SK-N-SH (cell line): ENCODE data around the gene KCNJ15. TPM values are rescaled to one million over a fixed set of nuclear protein-coding genes. Genes with fewer than 3 reads are reported as not detected.

Source experiments
- CTCF ChIA-PET: fragments of 300-600, 350-600 bp; formaldehyde crosslinking; extraction: SDS; loops from one replicate; lab custom pipeline; 2021; lab: Yijun Ruan, JAX
- POLR2A ChIA-PET: fragments of 350-600 bp; sonication (Branson Sonifier 250); formaldehyde crosslinking; extraction: SDS; loops from one replicate; lab custom pipeline; 2020; ENCODE audit warnings: antibody characterized with exemption, inconsistent platforms; lab: Yijun Ruan, JAX
- DNase-seq: peaks from one replicate; pipeline ENCODE4 v3.0.0; 2012
- H2AFZ ChIP-seq: fragments of 200-600 bp; sonication (generic); 2 replicates; pipeline ENCODE4 v1.8.1; 2016; ENCODE audit warnings: antibody characterized with exemption, mild to moderate bottlenecking, low read depth
- H3F3A ChIP-seq: fragments of 200-600 bp; sonication (generic); replicated peaks from 2 replicates; pipeline ENCODE3; 2016; ENCODE audit warnings: antibody characterized with exemption, mild to moderate bottlenecking; ENCODE audit not compliant: insufficient read depth
- H3K27ac ChIP-seq, 2 experiments: fragments of 200-500 bp in 1 of 2; fragments of 200-600 bp in 1 of 2; sonication (Bioruptor generic) in 1 of 2; sonication (generic), shearing (Covaris generic) in 1 of 2; 2 replicates each; pipeline versions ENCODE4 v1.5.1 to v1.6.1; 2014 to 2016; ENCODE audit warnings: low read depth in 2 of 2, inconsistent platforms in 1 of 2, low read length in 1 of 2, mild to moderate bottlenecking in 1 of 2, mixed read lengths in 1 of 2
- H3K27me3 ChIP-seq: fragments of 200-600 bp; sonication (generic), shearing (Covaris generic); 2 replicates; pipeline ENCODE4 v1.6.1; 2016; ENCODE audit warnings: mixed run types; ENCODE audit not compliant: insufficient read depth
- H3K36me3 ChIP-seq, 2 experiments: fragments of 200-500 bp in 1 of 2; fragments of 200-600 bp in 1 of 2; sonication (Bioruptor generic) in 1 of 2; sonication (generic) in 1 of 2; replicated peaks in 1 of 2; 2 replicates each; pipeline versions ENCODE3 to v1.5.1; 2014 to 2016; ENCODE audit warnings: low read length in 1 of 2, mild to moderate bottlenecking in 1 of 2; ENCODE audit not compliant: insufficient read depth in 2 of 2, control insufficient read depth in 1 of 2
- H3K4me1 ChIP-seq, 2 experiments: fragments of 200-500 bp in 1 of 2; fragments of 200-600 bp in 1 of 2; sonication (Bioruptor generic) in 1 of 2; sonication (generic), shearing (Covaris generic) in 1 of 2; 2 replicates each; pipeline versions ENCODE4 v1.5.1 to v1.6.1; 2014 to 2016; ENCODE audit warnings: low read depth in 1 of 2, low read length in 1 of 2, mixed run types in 1 of 2; ENCODE audit not compliant: insufficient read depth in 2 of 2, control insufficient read depth in 1 of 2
- H3K4me2 ChIP-seq: fragments of 200-600 bp; sonication (generic), shearing (Covaris generic); 2 replicates; pipeline ENCODE4 v1.6.1; 2017; ENCODE audit warnings: mixed run types
- H3K4me3 ChIP-seq, 2 experiments: fragments of 200-500 bp in 1 of 2; fragments of 200-600 bp in 1 of 2; sonication (Bioruptor generic) in 1 of 2; sonication (generic), shearing (Covaris generic) in 1 of 2; 2 replicates each; pipeline versions ENCODE4 v1.5.1 to v1.8.1; 2014 to 2016; ENCODE audit warnings: low read depth in 2 of 2, inconsistent platforms in 1 of 2, low read length in 1 of 2, mild to moderate bottlenecking in 1 of 2, mixed read lengths in 1 of 2, moderate library complexity in 1 of 2
- H3K79me2 ChIP-seq: fragments of 200-600 bp; sonication (generic); 2 replicates; pipeline ENCODE4 v1.8.1; 2017; ENCODE audit warnings: mild to moderate bottlenecking; ENCODE audit not compliant: insufficient read depth
- H3K9ac ChIP-seq: fragments of 200-600 bp; sonication (generic); 2 replicates; pipeline ENCODE4 v1.6.1; 2017; ENCODE audit warnings: mixed run types
- H3K9me2 ChIP-seq: fragments of 200-600 bp; sonication (generic); 2 replicates; pipeline ENCODE4 v1.6.1; 2017; ENCODE audit warnings: mixed run types
- H3K9me3 ChIP-seq: fragments of 200-600 bp; sonication (generic); 2 replicates; pipeline ENCODE4 v1.6.1; 2017; ENCODE audit warnings: mixed run types, mild to moderate bottlenecking, moderate library complexity
- H4K20me1 ChIP-seq: fragments of 200-600 bp; sonication (generic); 2 replicates; pipeline ENCODE4 v1.6.1; 2017; ENCODE audit warnings: mild to moderate bottlenecking, mixed run types; ENCODE audit not compliant: insufficient read depth
- CHD2 ChIP-seq: fragments of 150-350 bp; IDR thresholded peaks from 2 replicates; pipeline ENCODE4 v1.6.1; 2018; ENCODE audit warnings: low read length; ENCODE audit not compliant: partially characterized antibody
- EP300 ChIP-seq, 2 experiments: IDR thresholded peaks; 2 replicates each; pipeline versions ENCODE4 v1.4.0 to v1.6.1; 2012; ENCODE audit warnings: borderline replicate concordance in 1 of 2, low read depth in 1 of 2, low read length in 1 of 2
- EZH2phosphoT487 ChIP-seq: fragments of 200-600 bp; sonication (generic); IDR thresholded peaks from 2 replicates; pipeline ENCODE4 v1.6.1; 2017; ENCODE audit warnings: low read depth, mixed run types, mild to moderate bottlenecking, antibody characterized with exemption, moderate library complexity, borderline replicate concordance
- FOSL2 ChIP-seq: IDR thresholded peaks from 2 replicates; pipeline ENCODE4 v1.4.0; 2012; ENCODE audit warnings: low read depth, mild to moderate bottlenecking, moderate library complexity, borderline replicate concordance
- FOXJ3 ChIP-seq: sonication (generic); formaldehyde crosslinking; IDR thresholded peaks from 2 replicates; pipeline ENCODE4 v1.5.1; 2020; ENCODE audit warnings: mild to moderate bottlenecking, missing genetic modification reagents
- FOXM1 ChIP-seq: IDR thresholded peaks from 2 replicates; pipeline ENCODE4 v1.4.0; 2012; ENCODE audit warnings: low read depth, mild to moderate bottlenecking
- GABPA ChIP-seq: IDR thresholded peaks from 2 replicates; pipeline ENCODE4 v1.4.0; 2012; ENCODE audit warnings: low read depth, mild to moderate bottlenecking
- GATA2 ChIP-seq: sonication (generic); formaldehyde crosslinking; IDR thresholded peaks from 2 replicates; pipeline ENCODE4 v1.5.0; 2020; ENCODE audit warnings: mild to moderate bottlenecking, missing genetic modification reagents
- JUND ChIP-seq: IDR thresholded peaks from 2 replicates; pipeline ENCODE4 v1.4.0; 2012
- NFIC ChIP-seq: IDR thresholded peaks from 2 replicates; pipeline ENCODE4 v1.4.0; 2012; ENCODE audit warnings: borderline replicate concordance
- RAD21 ChIP-seq: IDR thresholded peaks from 2 replicates; pipeline ENCODE4 v1.6.1; 2012; ENCODE audit warnings: mild to moderate bottlenecking, low read length
- RFX5 ChIP-seq: IDR thresholded peaks from 2 replicates; pipeline ENCODE4 v1.6.1; 2012; ENCODE audit warnings: mild to moderate bottlenecking, improper control_type of control experiment, low read length
- RXRA ChIP-seq: IDR thresholded peaks from 2 replicates; pipeline ENCODE4 v1.4.0; 2012; ENCODE audit warnings: low read depth, mild to moderate bottlenecking, borderline replicate concordance
- SMC3 ChIP-seq: IDR thresholded peaks from 2 replicates; pipeline ENCODE4 v1.6.1; 2012; ENCODE audit warnings: low read depth, low read length, improper control_type of control experiment
- TAF1 ChIP-seq: IDR thresholded peaks from 2 replicates; pipeline ENCODE4 v1.6.1; 2012; ENCODE audit warnings: low read depth, mild to moderate bottlenecking, low read length, moderate library complexity, borderline replicate concordance
- TCF12 ChIP-seq: IDR thresholded peaks from 2 replicates; pipeline ENCODE4 v1.4.0; 2012
- WGBS: methylation state at CpG from one replicate; pipeline ENCODE4 v1.1.6; 2017; ENCODE audit warnings: low lambda C conversion rate; 5-methylcytosine and 5-hydroxymethylcytosine counted together
- polyA plus RNA-seq, 3 experiments: library from polyadenylated mRNA; depleted of rRNA; stranded (reverse); fragments of >200 nt; gene quantifications; 2 replicates each; pipeline ENCODE4 v1.2.3, GENCODE V29; 2012
- TF ChIP-seq, protein P1 (sequence below): IDR thresholded peaks from 2 replicates; pipeline ENCODE4; 2012
- TF ChIP-seq, protein P2 (sequence below): IDR thresholded peaks from 2 replicates; pipeline ENCODE4 v1.4.0; 2012; ENCODE audit warnings: low read depth
- TF ChIP-seq, protein P3 (sequence below): IDR thresholded peaks from 2 replicates; pipeline ENCODE4 v1.6.1; 2012; ENCODE audit warnings: mild to moderate bottlenecking, low read depth, low read length, moderate library complexity
- TF ChIP-seq, protein P4 (sequence below): fragments of 150-350 bp; IDR thresholded peaks from 2 replicates; pipeline ENCODE4 v1.6.1; 2016; ENCODE audit warnings: mild to moderate bottlenecking, low read depth, low read length
- TF ChIP-seq, protein P5 (sequence below): IDR thresholded peaks from 2 replicates; pipeline ENCODE4 v1.4.0; 2012; ENCODE audit warnings: low read depth, borderline replicate concordance

Gene KCNJ15
- polyA plus RNA-seq, 1 of the 3 experiments (the other 2 are of a cell fraction) = 0.03 TPM

DNA sequence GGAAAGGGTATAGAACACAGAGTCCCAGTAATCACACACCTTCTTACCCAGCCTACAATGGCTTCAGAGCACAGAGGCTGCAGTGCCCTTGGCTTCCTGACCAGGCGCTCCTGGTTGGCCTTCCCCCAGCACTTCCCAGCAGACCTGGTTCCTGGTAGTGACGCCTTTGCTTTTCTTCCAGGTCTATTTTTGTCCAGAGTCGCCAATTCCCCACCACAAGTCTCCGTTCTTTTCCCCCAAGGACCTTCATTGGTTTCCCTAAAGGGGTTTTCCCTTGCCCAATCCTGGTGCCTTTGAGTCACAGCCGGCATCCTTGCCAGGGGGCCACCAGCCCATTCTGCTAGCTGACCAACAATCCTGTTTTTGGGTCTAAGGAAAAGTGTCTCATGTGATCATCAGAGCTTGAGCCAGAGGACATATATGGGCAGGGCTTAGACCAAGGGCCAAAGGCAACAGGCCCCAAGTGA is 84.8 kb downstream of the KCNJ15 start (continued):
- TF ChIP-seq NFIC (no peak), SMC3 (no peak), RXRA (no peak), TCF12 (no peak)

DNA sequence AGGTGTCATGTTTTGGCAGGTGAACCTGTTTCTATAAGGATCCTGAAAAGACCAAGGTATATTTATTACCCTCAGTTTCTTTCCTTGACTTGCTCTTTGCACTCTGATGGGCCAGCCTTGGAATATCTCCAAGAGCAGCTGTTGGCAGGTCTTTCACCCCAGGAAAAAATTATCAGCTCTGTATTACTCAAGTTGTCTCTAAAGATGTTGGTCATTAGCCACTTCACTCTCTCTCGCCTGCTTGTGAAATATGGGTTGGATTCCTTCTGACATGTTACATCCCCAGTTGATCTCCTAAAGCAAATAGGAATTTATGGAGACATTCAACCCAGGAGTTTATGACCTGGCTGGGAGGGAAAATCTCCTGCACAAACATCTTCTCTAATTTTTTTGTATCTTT is 85.9 kb downstream of the KCNJ15 start:
- H4K20me1 ChIP-seq = no peaks in the 10 kb centered on the region
- no peaks in the 10 kb centered on the region for H3K9me2 ChIP-seq
- H3K27me3 ChIP-seq = no peaks in the 10 kb centered on the region
- TF ChIP-seq FOXM1 = no peak
- TF ChIP-seq GABPA = no peak
- TF ChIP-seq, protein P1, sequence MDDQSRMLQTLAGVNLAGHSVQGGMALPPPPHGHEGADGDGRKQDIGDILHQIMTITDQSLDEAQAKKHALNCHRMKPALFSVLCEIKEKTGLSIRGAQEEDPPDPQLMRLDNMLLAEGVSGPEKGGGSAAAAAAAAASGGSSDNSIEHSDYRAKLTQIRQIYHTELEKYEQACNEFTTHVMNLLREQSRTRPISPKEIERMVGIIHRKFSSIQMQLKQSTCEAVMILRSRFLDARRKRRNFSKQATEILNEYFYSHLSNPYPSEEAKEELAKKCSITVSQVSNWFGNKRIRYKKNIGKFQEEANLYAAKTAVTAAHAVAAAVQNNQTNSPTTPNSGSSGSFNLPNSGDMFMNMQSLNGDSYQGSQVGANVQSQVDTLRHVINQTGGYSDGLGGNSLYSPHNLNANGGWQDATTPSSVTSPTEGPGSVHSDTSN = no peak
- TF ChIP-seq, protein P2, sequence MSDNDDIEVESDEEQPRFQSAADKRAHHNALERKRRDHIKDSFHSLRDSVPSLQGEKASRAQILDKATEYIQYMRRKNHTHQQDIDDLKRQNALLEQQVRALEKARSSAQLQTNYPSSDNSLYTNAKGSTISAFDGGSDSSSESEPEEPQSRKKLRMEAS = no peak
- no peak for TF ChIP-seq RFX5
- TF ChIP-seq GATA2 (CRISPR knock-in tag) = no peak
- no peak for TF ChIP-seq RAD21
- no peak for TF ChIP-seq FOSL2
- no peak for TF ChIP-seq JUND
- TF ChIP-seq FOXJ3 (CRISPR knock-in tag) = no peak
- ChIA-PET POLR2A (no interaction called here), CTCF (interaction anchor here (0.7 to 1.7 kb wide), 3 partner anchors 10 to 416 kb away, joined by 3 to 6 read pairs (median 5); no protein-coding TSS in a partner anchor)
- H2AFZ ChIP-seq = no peak overlapping the region
- whole genome bisulfite sequencing = 77% methylated on average over 1 of the region's 1 CpG
- no peaks in the 10 kb centered on the region for H3K36me3 ChIP-seq
- no peak overlapping the region for H3K9ac ChIP-seq
- H3K4me3 ChIP-seq = no peak overlapping the region
- no peak for DNase-seq
- no peak overlapping the region for H3K4me2 ChIP-seq
- H3K79me2 ChIP-seq = no peaks in the 10 kb centered on the region
- H3K4me1 ChIP-seq = peaks cover 0 to 8% of the 10 kb centered on the region in 2 experiments; a peak in 2 of 4 replicates
- no peak overlapping the region for H3K27ac ChIP-seq
- no peaks in the 10 kb centered on the region for H3K9me3 ChIP-seq
- H3F3A ChIP-seq = peaks cover 5% of the 10 kb centered on the region

DNA sequence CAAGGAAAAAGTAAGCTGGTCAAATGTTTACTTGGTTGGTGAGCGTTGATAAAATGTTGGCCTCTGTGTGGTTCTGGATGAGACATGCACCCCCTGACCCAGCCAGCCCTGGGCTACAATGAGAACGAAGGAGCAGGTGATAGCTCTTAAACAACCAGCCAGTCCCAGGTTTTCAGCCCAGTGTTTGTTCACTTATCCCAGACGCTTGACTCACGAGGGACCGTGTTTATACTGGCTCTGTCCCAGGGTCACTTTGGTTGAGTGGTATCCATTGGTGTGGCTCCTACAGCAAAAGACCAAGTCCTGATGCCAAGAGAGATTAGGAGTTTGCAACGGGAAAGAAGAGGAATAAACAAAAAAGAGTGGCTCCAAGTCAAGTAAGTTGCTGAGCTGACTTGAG is 86.9 kb downstream of the KCNJ15 start:
- Histone ChIP-seq H2AFZ (no peak overlapping the region), H3K9me2 (no peaks in the 10 kb centered on the region), H3F3A (peaks cover 5% of the 10 kb centered on the region), H3K27ac (0 out of 4 replicates have a peak overlapping the region, but pooled peaks of 1 of the 2 experiments have one; percentile 7), H3K27me3 (no peaks in the 10 kb centered on the region), H3K4me2 (peak overlapping the region; percentile 62; the same call in 1 of the 2 replicates), H3K4me1 (peaks cover 0 to 8% of the 10 kb centered on the region in 2 experiments; a peak in 2 of 4 replicates), H4K20me1 (no peaks in the 10 kb centered on the region), H3K9ac (no peak overlapping the region), H3K79me2 (no peaks in the 10 kb centered on the region), H3K36me3 (no peaks in the 10 kb centered on the region), H3K4me3 (no peak overlapping the region), H3K9me3 (no peaks in the 10 kb centered on the region)
- 26% methylated on average over 6 of the region's 6 CpGs for WGBS
- no peak for DNase-seq
- CTCF ChIA-PET = interaction anchor here (1.0 to 1.7 kb wide), 2 partner anchors 9 to 12 kb away, joined by 5 to 6 read pairs; no protein-coding TSS in a partner anchor
- POLR2A ChIA-PET = no interaction called here
- TF ChIP-seq, protein P3, sequence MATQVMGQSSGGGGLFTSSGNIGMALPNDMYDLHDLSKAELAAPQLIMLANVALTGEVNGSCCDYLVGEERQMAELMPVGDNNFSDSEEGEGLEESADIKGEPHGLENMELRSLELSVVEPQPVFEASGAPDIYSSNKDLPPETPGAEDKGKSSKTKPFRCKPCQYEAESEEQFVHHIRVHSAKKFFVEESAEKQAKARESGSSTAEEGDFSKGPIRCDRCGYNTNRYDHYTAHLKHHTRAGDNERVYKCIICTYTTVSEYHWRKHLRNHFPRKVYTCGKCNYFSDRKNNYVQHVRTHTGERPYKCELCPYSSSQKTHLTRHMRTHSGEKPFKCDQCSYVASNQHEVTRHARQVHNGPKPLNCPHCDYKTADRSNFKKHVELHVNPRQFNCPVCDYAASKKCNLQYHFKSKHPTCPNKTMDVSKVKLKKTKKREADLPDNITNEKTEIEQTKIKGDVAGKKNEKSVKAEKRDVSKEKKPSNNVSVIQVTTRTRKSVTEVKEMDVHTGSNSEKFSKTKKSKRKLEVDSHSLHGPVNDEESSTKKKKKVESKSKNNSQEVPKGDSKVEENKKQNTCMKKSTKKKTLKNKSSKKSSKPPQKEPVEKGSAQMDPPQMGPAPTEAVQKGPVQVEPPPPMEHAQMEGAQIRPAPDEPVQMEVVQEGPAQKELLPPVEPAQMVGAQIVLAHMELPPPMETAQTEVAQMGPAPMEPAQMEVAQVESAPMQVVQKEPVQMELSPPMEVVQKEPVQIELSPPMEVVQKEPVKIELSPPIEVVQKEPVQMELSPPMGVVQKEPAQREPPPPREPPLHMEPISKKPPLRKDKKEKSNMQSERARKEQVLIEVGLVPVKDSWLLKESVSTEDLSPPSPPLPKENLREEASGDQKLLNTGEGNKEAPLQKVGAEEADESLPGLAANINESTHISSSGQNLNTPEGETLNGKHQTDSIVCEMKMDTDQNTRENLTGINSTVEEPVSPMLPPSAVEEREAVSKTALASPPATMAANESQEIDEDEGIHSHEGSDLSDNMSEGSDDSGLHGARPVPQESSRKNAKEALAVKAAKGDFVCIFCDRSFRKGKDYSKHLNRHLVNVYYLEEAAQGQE = no peak
- TF ChIP-seq CHD2 (no peak), RFX5 (no peak), EP300 (IDR thresholded peaks at IDR 0.05; ENCODE audit: borderline replicate concordance in 1 of 2, low read depth in 1 of 2, low read length in 1 of 2) (no peak), TAF1 (no peak), NFIC (no peak), RAD21 (no peak), EZH2phosphoT487 (no peak), FOXM1 (no peak), TCF12 (no peak)
- TF ChIP-seq, protein P4, sequence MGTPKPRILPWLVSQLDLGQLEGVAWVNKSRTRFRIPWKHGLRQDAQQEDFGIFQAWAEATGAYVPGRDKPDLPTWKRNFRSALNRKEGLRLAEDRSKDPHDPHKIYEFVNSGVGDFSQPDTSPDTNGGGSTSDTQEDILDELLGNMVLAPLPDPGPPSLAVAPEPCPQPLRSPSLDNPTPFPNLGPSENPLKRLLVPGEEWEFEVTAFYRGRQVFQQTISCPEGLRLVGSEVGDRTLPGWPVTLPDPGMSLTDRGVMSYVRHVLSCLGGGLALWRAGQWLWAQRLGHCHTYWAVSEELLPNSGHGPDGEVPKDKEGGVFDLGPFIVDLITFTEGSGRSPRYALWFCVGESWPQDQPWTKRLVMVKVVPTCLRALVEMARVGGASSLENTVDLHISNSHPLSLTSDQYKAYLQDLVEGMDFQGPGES = no peak
- TF ChIP-seq, protein P5, sequence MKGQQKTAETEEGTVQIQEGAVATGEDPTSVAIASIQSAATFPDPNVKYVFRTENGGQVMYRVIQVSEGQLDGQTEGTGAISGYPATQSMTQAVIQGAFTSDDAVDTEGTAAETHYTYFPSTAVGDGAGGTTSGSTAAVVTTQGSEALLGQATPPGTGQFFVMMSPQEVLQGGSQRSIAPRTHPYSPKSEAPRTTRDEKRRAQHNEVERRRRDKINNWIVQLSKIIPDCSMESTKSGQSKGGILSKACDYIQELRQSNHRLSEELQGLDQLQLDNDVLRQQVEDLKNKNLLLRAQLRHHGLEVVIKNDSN = no peak
